Calu3 (cell line): ENCODE data around the gene DCLK1. TPM values are rescaled to one million over a fixed set of nuclear protein-coding genes. Genes with fewer than 3 reads are reported as not detected.
A peak's percentile ranks its signal among the peaks of the same experiment; 100 is the strongest.

ENCODE experiments used
- BruUV-seq: library from RNA; stranded (reverse); fragments of 400-500 nt; replicated peaks from 2 replicates; lab custom pipeline; 2021; lab: Mats Ljungman, UMichigan
- CTCF ChIA-PET: fragments of 300-600 bp; sonication (Branson Sonifier 250); formaldehyde crosslinking; loops from one replicate; lab custom pipeline; 2022; ENCODE audit warnings: antibody characterized with exemption; lab: Charles Lee
- DNase-seq: peaks from one replicate; pipeline ENCODE4 v3.0.0; 2022
- H3K27ac Mint-ChIP-seq: one replicate; pipeline ENCODE4 v1.8.0; 2022; ENCODE audit warnings: mixed read lengths; ENCODE audit not compliant: unreplicated experiment
- H3K27me3 Mint-ChIP-seq: one replicate; pipeline ENCODE4 v1.8.0; 2022; ENCODE audit warnings: mixed read lengths; ENCODE audit not compliant: unreplicated experiment
- H3K36me3 Mint-ChIP-seq: one replicate; pipeline ENCODE4 v1.8.0; 2022; ENCODE audit warnings: mild to moderate bottlenecking, moderate library complexity, mixed read lengths; ENCODE audit not compliant: insufficient read depth, unreplicated experiment
- H3K4me1 Mint-ChIP-seq: one replicate; pipeline ENCODE4 v1.8.0; 2022; ENCODE audit warnings: mild to moderate bottlenecking, low read depth, mixed read lengths; ENCODE audit not compliant: unreplicated experiment
- H3K4me3 Mint-ChIP-seq: one replicate; pipeline ENCODE4 v1.8.0; 2022; ENCODE audit warnings: mild to moderate bottlenecking, low read depth, moderate library complexity, mixed read lengths; ENCODE audit not compliant: unreplicated experiment
- H3K9me3 Mint-ChIP-seq: one replicate; pipeline ENCODE4 v1.8.0; 2022; ENCODE audit warnings: low read depth, mixed read lengths; ENCODE audit not compliant: unreplicated experiment
- CTCF ChIP-seq: fragments of 200-600 bp; IDR thresholded peaks from one replicate; pipeline ENCODE4 v1.8.0; 2022; ENCODE audit warnings: antibody characterized with exemption; ENCODE audit not compliant: unreplicated experiment
- intact Hi-C: fragments of 100-400 bp; cut with micrococcal nuclease; formaldehyde crosslinking; loops from one replicate; pipeline ENCODE4 v1.10.0; 2022; ENCODE audit not compliant: unreplicated experiment
- total RNA-seq: library from RNA; stranded (reverse); gene quantifications from 2 replicates; pipeline ENCODE4 v1.2.3, GENCODE V29; 2022

DCLK1 gene
- total RNA-seq, 1 experiment from 2014 or later: not detected

GRCh38 chr13:35855531-35856019 is 275.6 kb downstream of the DCLK1 start:
- CTCF ChIA-PET: interaction anchor here (0.6 kb wide), 1 partner anchor 130 kb away, joined by 6 read pairs; no protein-coding TSS in a partner anchor

GRCh38 chr13:35854286-35854685 is 276.9 kb downstream of the DCLK1 start:
- CTCF ChIA-PET: no interaction called here
- H3K27ac Mint-ChIP-seq: no peak overlapping the region
- intact Hi-C loops: no loop called here
- BruUV-seq: no TSS peak
- H3K9me3 Mint-ChIP-seq: no peaks in the 10 kb centered on the region
- H3K36me3 Mint-ChIP-seq: no peaks in the 10 kb centered on the region
- H3K4me3 Mint-ChIP-seq: no peak overlapping the region
- peaks cover 18% of the 10 kb centered on the region for H3K4me1 Mint-ChIP-seq
- TF ChIP-seq CTCF: no peak
- H3K27me3 Mint-ChIP-seq: no peaks in the 10 kb centered on the region
- no peak for DNase-seq

More at GRCh38 chr13:35855531-35856019, 275.6 kb downstream of the DCLK1 start:
- H3K27me3 Mint-ChIP-seq: no peaks in the 10 kb centered on the region
- peak; percentile 56 for DNase-seq
- H3K9me3 Mint-ChIP-seq: no peaks in the 10 kb centered on the region
- no TSS peak for BruUV-seq
- peaks cover 18% of the 10 kb centered on the region for H3K4me1 Mint-ChIP-seq
- H3K36me3 Mint-ChIP-seq: no peaks in the 10 kb centered on the region
- H3K27ac Mint-ChIP-seq: no peak overlapping the region
- intact Hi-C loops: no loop called here
- H3K4me3 Mint-ChIP-seq: no peak overlapping the region
- TF ChIP-seq CTCF: no peak

GRCh38 chr13:35851881-35852280 is 279.3 kb downstream of the DCLK1 start:
- Mint-ChIP-seq H3K36me3 (no peaks in the 10 kb centered on the region), H3K27ac (no peak overlapping the region), H3K9me3 (no peaks in the 10 kb centered on the region), H3K4me1 (peaks cover 9% of the 10 kb centered on the region), H3K27me3 (no peaks in the 10 kb centered on the region), H3K4me3 (no peak overlapping the region)
- BruUV-seq: no TSS peak
- CTCF ChIA-PET: no interaction called here
- intact Hi-C loops: no loop called here
- DNase-seq: no peak
- no peak for TF ChIP-seq CTCF

- no peak for DNase-seq
- intact Hi-C loops: no loop called here
Observed at GRCh38 chr13:35851356-35851755, 279.8 kb downstream of the DCLK1 start.

More at GRCh38 chr13:35851356-35851755, 279.8 kb downstream of the DCLK1 start:
- TF ChIP-seq CTCF: no peak
- CTCF ChIA-PET: no interaction called here
- peaks cover 8% of the 10 kb centered on the region for H3K4me1 Mint-ChIP-seq
- H3K36me3 Mint-ChIP-seq: no peaks in the 10 kb centered on the region
- H3K4me3 Mint-ChIP-seq: no peak overlapping the region
- H3K27ac Mint-ChIP-seq: no peak overlapping the region
- H3K27me3 Mint-ChIP-seq: no peaks in the 10 kb centered on the region
- BruUV-seq: no TSS peak
- no peaks in the 10 kb centered on the region for H3K9me3 Mint-ChIP-seq
